C4-2B (cell line): ENCODE measurements around the gene FAF1.
"Not testable (repeated sequence)": the region's sequence is repeated elsewhere in the genome, so short reads cannot be mapped to it uniquely, and the experiment has no call there.

ENCODE experiments used
- CTCF ChIP-seq: fragments of 450-650 bp; conservative IDR thresholded peaks from 2 replicates; pipeline ENCODE4 v1.5.1; 2017; ENCODE audit warnings: mild to moderate bottlenecking
- ZFX ChIP-seq: fragments of 450-650 bp; IDR thresholded peaks from 2 replicates; pipeline ENCODE4 v1.6.1; 2017

- TF ChIP-seq CTCF, ZFX: not testable (repeated sequence)
Measured at GRCh38 chr1:50716455-50716854, 243.6 kb downstream of the FAF1 start.
